B cell (primary cell): ENCODE results near the gene KRT75. TPM values are rescaled to one million over a fixed set of nuclear protein-coding genes. Genes with fewer than 3 reads are reported as not detected.

Experiments
- ATAC-seq: fragments of 200-7000 bp; cut with Tn5 transposase; one replicate; pipeline ENCODE4 v1.10.0; 2021; ENCODE audit warnings: low read depth, mild to moderate bottlenecking, moderate number of reproducible peaks, moderate library complexity
- CTCF ChIA-PET: fragments of 350-600 bp; sonication (Branson Sonifier 250); formaldehyde crosslinking; loops from one replicate; lab custom pipeline; 2021; ENCODE audit warnings: antibody characterized with exemption, inconsistent platforms; lab: Charles Lee
- POLR2A ChIA-PET: fragments of 350-600 bp; sonication (Branson Sonifier 250); formaldehyde crosslinking; loops from one replicate; lab custom pipeline; 2021; ENCODE audit warnings: antibody characterized with exemption; lab: Charles Lee
- DNase-seq: peaks from one replicate; pipeline ENCODE4 v3.0.0; 2013
- H2AFZ ChIP-seq: 2 replicates; pipeline ENCODE4 v1.6.1; 2012; ENCODE audit warnings: mild to moderate bottlenecking, low read depth, low read length; ENCODE audit not compliant: insufficient read depth, poor library complexity, severe bottlenecking
- H3K27ac ChIP-seq, 2 donors: 1 replicate in 1 of 2; 2 replicates in 1 of 2; pipeline ENCODE4 v1.5.1; 2012 to 2013; ENCODE audit warnings: low read length in 2 of 2, mild to moderate bottlenecking in 2 of 2, moderate library complexity in 1 of 2
- H3K27me3 ChIP-seq, 4 experiments: fragments of 200-600 bp in 1 of 4; sonication (generic) in 1 of 4; replicated peaks in 1 of 4; 1 replicate in 2 of 4; 2 replicates in 2 of 4; pipeline versions ENCODE4 v1.6.1 to v1.7.0; 2013 to 2016; ENCODE audit warnings: low read length in 3 of 4, mild to moderate bottlenecking in 2 of 4, mixed read lengths in 1 of 4, moderate library complexity in 1 of 4; ENCODE audit not compliant: insufficient read depth in 4 of 4, control insufficient read depth in 3 of 4; ENCODE audit errors: control extremely low read depth in 1 of 4
- H3K36me3 ChIP-seq, 2 experiments: replicated peaks in 1 of 2; 1 replicate in 1 of 2; 2 replicates in 1 of 2; pipeline versions ENCODE4 v1.6.1 to v1.7.1; 2013; ENCODE audit warnings: low read length in 1 of 2; ENCODE audit not compliant: insufficient read depth in 2 of 2, control insufficient read depth in 1 of 2; ENCODE audit errors: control extremely low read depth in 1 of 2, extremely low read depth in 1 of 2
- H3K4me1 ChIP-seq, 2 donors: fragments of 200-600 bp in 1 of 2; sonication (generic) in 1 of 2; 1 replicate in 1 of 2; 2 replicates in 1 of 2; pipeline versions ENCODE4 v1.5.1 to v1.6.1; 2013 to 2017; ENCODE audit warnings: low read length in 2 of 2; ENCODE audit not compliant: control insufficient read depth in 2 of 2, insufficient read depth in 2 of 2
- H3K4me2 ChIP-seq: replicated peaks from 2 replicates; pipeline ENCODE3; 2012; ENCODE audit warnings: mild to moderate bottlenecking, low read depth, low read length; ENCODE audit not compliant: poor library complexity, severe bottlenecking
- H3K4me3 ChIP-seq, 5 experiments: fragments of 200-600 bp in 1 of 5; sonication (generic) in 1 of 5; 1 replicate in 3 of 5; 2 replicates in 2 of 5; pipeline versions ENCODE4 v1.5.1 to v1.7.0; 2011 to 2016; ENCODE audit warnings: low read length in 4 of 5, mild to moderate bottlenecking in 4 of 5, low read depth in 2 of 5, control low read depth in 1 of 5, moderate library complexity in 1 of 5; ENCODE audit not compliant: insufficient read depth in 1 of 5; ENCODE audit errors: control extremely low read depth in 1 of 5, extremely low read depth in 1 of 5
- H3K79me2 ChIP-seq: fragments of 200-600 bp; sonication (generic); one replicate; pipeline ENCODE4 v1.6.0; 2016; ENCODE audit warnings: low read length; ENCODE audit not compliant: control insufficient read depth, insufficient read depth
- H3K9ac ChIP-seq: fragments of 200-600 bp; sonication (generic); 2 replicates; pipeline ENCODE4 v1.6.1; 2017; ENCODE audit warnings: mild to moderate bottlenecking, low read length, moderate library complexity
- H3K9me3 ChIP-seq, 3 donors: one replicate each; pipeline versions ENCODE4 v1.6.1 to v1.7.1; 2013; ENCODE audit warnings: low read length in 2 of 3; ENCODE audit not compliant: control insufficient read depth in 2 of 3, insufficient read depth in 1 of 3; ENCODE audit errors: control extremely low read depth in 1 of 3
- H4K20me1 ChIP-seq: 2 replicates; pipeline ENCODE4 v1.6.0; 2012; ENCODE audit warnings: mild to moderate bottlenecking, low read length; ENCODE audit not compliant: insufficient read depth, control insufficient read depth, poor library complexity, severe bottlenecking
- H3K27ac Mint-ChIP-seq: one replicate; pipeline ENCODE4 v1.8.0; 2021; ENCODE audit warnings: mixed read lengths
- H3K27me3 Mint-ChIP-seq: one replicate; pipeline ENCODE4 v1.8.0; 2021; ENCODE audit warnings: mixed read lengths
- H3K4me1 Mint-ChIP-seq: one replicate; pipeline ENCODE4 v1.8.0; 2021; ENCODE audit warnings: mixed read lengths
- H3K4me3 Mint-ChIP-seq: one replicate; pipeline ENCODE4 v1.8.0; 2021; ENCODE audit warnings: mixed read lengths
- H3K9me3 Mint-ChIP-seq: one replicate; pipeline ENCODE4 v1.8.0; 2022; ENCODE audit warnings: mixed read lengths; ENCODE audit not compliant: insufficient read depth
- CTCF ChIP-seq: fragments of 200-600 bp; IDR thresholded peaks from one replicate; pipeline ENCODE4 v1.8.0; 2022; ENCODE audit warnings: antibody characterized with exemption, mild to moderate bottlenecking
- EZH2 ChIP-seq: IDR thresholded peaks from 2 replicates; pipeline ENCODE4 v1.6.1; 2012; ENCODE audit warnings: borderline replicate concordance, low read depth, mild to moderate bottlenecking, moderate library complexity, low read length; ENCODE audit not compliant: insufficient read depth, poor library complexity, severe bottlenecking
- WGBS: methylation state at CpG from one replicate; pipeline ENCODE4 v1.1.5; 2013; ENCODE audit warnings: missing lambda C conversion rate; ENCODE audit not compliant: insufficient coverage; 5-methylcytosine and 5-hydroxymethylcytosine counted together
- intact Hi-C: fragments of 100-400 bp; cut with micrococcal nuclease; formaldehyde crosslinking; loops from one replicate; pipeline ENCODE4 v1.10.0; 2022
- polyA plus RNA-seq: library from polyadenylated mRNA; depleted of rRNA; stranded (reverse); fragments of >200 nt; gene quantifications from 2 replicates; pipeline ENCODE4 v1.2.3, GENCODE V29; 2012
- total RNA-seq, 2 donors: library from RNA; stranded (reverse); fragments of 120-200 nt in 1 of 2; gene quantifications; 1 replicate in 1 of 2; 2 replicates in 1 of 2; pipeline versions ENCODE4 v1.2.3 to v1.2.4, GENCODE V29; 2013 to 2022

The KRT75 gene
- total and polyA plus RNA-seq, 2 donors (not counting 1 experiment from before 2014, with no cell fraction given), result not detected

- Histone ChIP-seq H3K9me3 (no peaks in the 10 kb centered on the region), H3K4me1 (no peaks in the 10 kb centered on the region), H3K9ac (no peak overlapping the region), H3K27me3 (peaks cover 0 to 3% (median 0%) of the 10 kb centered on the region in 4 experiments), H3K4me2 (no peak overlapping the region), H3K36me3 (no peaks in the 10 kb centered on the region), H3K27ac (no peak overlapping the region), H3K4me3 (no peak overlapping the region), H4K20me1 (no peaks in the 10 kb centered on the region), H2AFZ (no peak overlapping the region), H3K79me2 (no peaks in the 10 kb centered on the region)
- ATAC-seq (no peak), DNase-seq (no peak)
- Mint-ChIP-seq H3K27ac (no peak overlapping the region), H3K27me3 (peaks cover 9% of the 10 kb centered on the region), H3K4me3 (no peak overlapping the region), H3K4me1 (no peaks in the 10 kb centered on the region), H3K9me3 (no peaks in the 10 kb centered on the region)
- ChIA-PET POLR2A (interaction anchor here (0.5 kb wide), 1 partner anchor 1220 kb away, joined by 11 read pairs; no protein-coding TSS in a partner anchor), CTCF (interaction anchor here (0.7 kb wide), 1 partner anchor 37 kb away, joined by 3 read pairs; no protein-coding TSS in a partner anchor)
- intact Hi-C loops, result no loop called here
- TF ChIP-seq CTCF, result no peak
- TF ChIP-seq EZH2, result no peak
- 57% methylated on average over 1 of the region's 1 CpG for WGBS
These were observed 36.0 kb downstream of the KRT75 start for GRCh38 chr12:52398176-52398575.

GRCh38 chr12:52396656-52397055 lies 37.5 kb downstream of the KRT75 start:
- Histone ChIP-seq H3K27me3 (peaks cover 0 to 3% (median 0%) of the 10 kb centered on the region in 4 experiments), H3K4me1 (no peaks in the 10 kb centered on the region), H3K9ac (no peak overlapping the region), H3K4me3 (no peak overlapping the region), H2AFZ (no peak overlapping the region), H3K79me2 (no peaks in the 10 kb centered on the region), H3K4me2 (no peak overlapping the region), H3K9me3 (no peaks in the 10 kb centered on the region), H4K20me1 (no peaks in the 10 kb centered on the region), H3K36me3 (no peaks in the 10 kb centered on the region), H3K27ac (no peak overlapping the region)
- no peak for ATAC-seq
- H3K9me3 Mint-ChIP-seq, result no peaks in the 10 kb centered on the region
- no peak for TF ChIP-seq CTCF
- no peak for TF ChIP-seq EZH2
- POLR2A ChIA-PET, result no interaction called here
- intact Hi-C loops, result no loop called here
- H3K4me1 Mint-ChIP-seq, result no peaks in the 10 kb centered on the region
- H3K27ac Mint-ChIP-seq, result no peak overlapping the region
- DNase-seq, result no peak
- CTCF ChIA-PET, result no interaction called here
- H3K27me3 Mint-ChIP-seq, result peaks cover 7% of the 10 kb centered on the region
- WGBS, result 87% methylated on average over 8 of the region's 8 CpGs
- no peak overlapping the region for H3K4me3 Mint-ChIP-seq
